Lung (tissue), 12 donors: ENCODE results near the gene IQCH. TPM values are rescaled to one million over a fixed set of nuclear protein-coding genes. Genes with fewer than 3 reads are reported as not detected.

ENCODE experiments used
- ATAC-seq: fragments of 200-7000 bp; cut with Tn5 transposase; one replicate; pipeline ENCODE4 v1.9.1; 2020; ENCODE audit warnings: moderate number of reproducible peaks; ENCODE audit not compliant: insufficient read depth, low FRiP score
- DNase-seq, 3 donors: peaks; one replicate each; pipeline ENCODE4 v3.0.0-alpha.2; 2013 to 2017
- H3K27ac ChIP-seq, 2 donors: one replicate each; pipeline ENCODE4 v1.5.1; 2013; ENCODE audit warnings: mild to moderate bottlenecking in 2 of 2, moderate library complexity in 2 of 2, control low read depth in 1 of 2, inconsistent platforms in 1 of 2, low read depth in 1 of 2, low read length in 1 of 2
- H3K27me3 ChIP-seq, 3 donors: one replicate each; pipeline ENCODE4 v1.5.1; 2013; ENCODE audit warnings: low read length in 2 of 3; ENCODE audit not compliant: control insufficient read depth in 3 of 3, insufficient read depth in 3 of 3
- H3K36me3 ChIP-seq, 4 donors: one replicate each; pipeline ENCODE4 v1.5.1; 2013; ENCODE audit warnings: low read length in 4 of 4, mild to moderate bottlenecking in 1 of 4, moderate library complexity in 1 of 4; ENCODE audit not compliant: control insufficient read depth in 4 of 4, insufficient read depth in 4 of 4
- H3K4me1 ChIP-seq, 5 donors: one replicate each; pipeline ENCODE4 v1.5.1; 2013; ENCODE audit warnings: low read length in 5 of 5, mild to moderate bottlenecking in 2 of 5, moderate library complexity in 1 of 5; ENCODE audit not compliant: control insufficient read depth in 5 of 5, insufficient read depth in 5 of 5
- H3K4me3 ChIP-seq: one replicate; pipeline ENCODE4 v1.5.1; 2013; ENCODE audit warnings: mild to moderate bottlenecking, control low read depth, moderate library complexity
- H3K9ac ChIP-seq, 2 donors: one replicate each; pipeline ENCODE4 v1.5.1; 2013; ENCODE audit warnings: low read length in 2 of 2, control low read depth in 1 of 2; ENCODE audit not compliant: insufficient read depth in 1 of 2
- H3K9me3 ChIP-seq, 4 donors: one replicate each; pipeline ENCODE4 v1.5.1; 2013; ENCODE audit warnings: low read length in 3 of 4, mild to moderate bottlenecking in 1 of 4, moderate library complexity in 1 of 4; ENCODE audit not compliant: control insufficient read depth in 4 of 4, insufficient read depth in 3 of 4
- CTCF ChIP-seq: IDR thresholded peaks from 2 replicates; pipeline ENCODE4 v1.5.1; 2012; ENCODE audit warnings: mild to moderate bottlenecking; ENCODE audit errors: control extremely low read depth, extremely low read depth
- WGBS, 2 donors: extraction: QIAGEN DNeasy Blood & Tissue Kit; methylation state at CpG; one replicate each; pipeline ENCODE4 v1.1.7; 2013; 5-methylcytosine and 5-hydroxymethylcytosine counted together
- polyA plus RNA-seq, 2 donors: library from polyadenylated mRNA; stranded (reverse); fragments of 200-250 nt; gene quantifications; one replicate each; pipeline ENCODE4 v1.2.1, GENCODE V29; 2013
- total RNA-seq, 2 donors: library from RNA; depleted of rRNA in 1 of 2; stranded (reverse); fragments of >200 nt in 1 of 2; gene quantifications; one replicate each; pipeline ENCODE4 v1.2.1, GENCODE V29; 2014 to 2021
- donor health status: control.
- donor health status: control.
- donor health status: Bipolar disorder and iron deficiency.
- donor health status: healthy.
- donor health status: DM: yes; HTN: yes; CAD: no.

Gene IQCH
- total and polyA plus RNA-seq, 4 donors = 1.1 to 10.5 (median 4.5) TPM

GRCh38 chr15:67504796-67505195 is 250.2 kb downstream of the IQCH start:
- 77 to 81% methylated on average over 5 of the region's 5 CpGs for WGBS, 2 donors
- no peak for TF ChIP-seq CTCF

GRCh38 chr15:67505675-67506572 is 251.3 kb downstream of the IQCH start:
- WGBS, 2 donors = 63 to 67% methylated on average over 5 of the region's 5 CpGs
- TF ChIP-seq CTCF = no peak

More at GRCh38 chr15:67504796-67505195, 250.2 kb downstream of the IQCH start:
- Histone ChIP-seq H3K9me3 (no peaks in the 10 kb centered on the region), H3K4me1 (peaks cover 0 to 5% (median 0%) of the 10 kb centered on the region in 5 donors), H3K4me3 (no peak overlapping the region), H3K36me3 (no peaks in the 10 kb centered on the region), H3K9ac (no peak overlapping the region), H3K27me3 (peaks cover 0 to 17% (median 12%) of the 10 kb centered on the region in 3 donors), H3K27ac (no peak overlapping the region)
- ATAC-seq (no peak), DNase-seq (no peak)

GRCh38 chr15:67506775-67507747 is 252.5 kb downstream of the IQCH start:
- no peak overlapping the region for H3K9ac ChIP-seq
- no peak overlapping the region for H3K4me3 ChIP-seq
- H3K27ac ChIP-seq = no peak overlapping the region
- H3K9me3 ChIP-seq = no peaks in the 10 kb centered on the region
- 73 to 82% methylated on average over 11 of the region's 11 CpGs for WGBS, 2 donors
- DNase-seq (peak in 2 of 3 donors; percentile 64 to 82), ATAC-seq (no peak)
- TF ChIP-seq CTCF = no peak
- H3K4me1 ChIP-seq = peaks cover 0 to under 1% (median 0%) of the 10 kb centered on the region in 5 donors
- peaks cover 0 to 12% (median 8%) of the 10 kb centered on the region in 3 donors for H3K27me3 ChIP-seq
- no peaks in the 10 kb centered on the region for H3K36me3 ChIP-seq

More at GRCh38 chr15:67505675-67506572, 251.3 kb downstream of the IQCH start:
- H3K4me1 ChIP-seq = peaks cover 0 to 5% (median 0%) of the 10 kb centered on the region in 5 donors
- no peak overlapping the region for H3K4me3 ChIP-seq
- H3K9ac ChIP-seq = no peak overlapping the region
- no peaks in the 10 kb centered on the region for H3K9me3 ChIP-seq
- peaks cover 0 to 16% (median 12%) of the 10 kb centered on the region in 3 donors for H3K27me3 ChIP-seq
- H3K27ac ChIP-seq = no peak overlapping the region
- ATAC-seq (peak; percentile 27), DNase-seq (no peak)
- H3K36me3 ChIP-seq = no peaks in the 10 kb centered on the region
